GM19193 (cell line): ENCODE data around the gene EFNA1.

Experiments
- POLR2A ChIP-seq: IDR thresholded peaks from 4 replicates; pipeline ENCODE4 v1.6.1; 2011; ENCODE audit not compliant: insufficient read depth, insufficient read length; ENCODE audit errors: extremely low read depth

EFNA1 gene

GRCh38 chr1:155085504-155086127 is 42.1 kb upstream of the EFNA1 start:
- no peak for TF ChIP-seq POLR2A

GRCh38 chr1:155086128-155086741 is 41.4 kb upstream of the EFNA1 start:
- TF ChIP-seq POLR2A, result no peak

- no peak for TF ChIP-seq POLR2A
These were observed 40.7 kb upstream of the EFNA1 start for GRCh38 chr1:155086856-155087535.

GRCh38 chr1:155091071-155092051 is 36.3 kb upstream of the EFNA1 start:
- no peak for TF ChIP-seq POLR2A

- TF ChIP-seq POLR2A, result no peak
These were observed 35.5 kb upstream of the EFNA1 start for GRCh38 chr1:155092131-155092530.

- no peak for TF ChIP-seq POLR2A
These were observed 35.0 kb upstream of the EFNA1 start for GRCh38 chr1:155092641-155093040.

- TF ChIP-seq POLR2A, result no peak
These were observed 33.6 kb upstream of the EFNA1 start for GRCh38 chr1:155093911-155094621.

- no peak for TF ChIP-seq POLR2A
These were observed 33.1 kb upstream of the EFNA1 start for GRCh38 chr1:155094622-155094948.

- TF ChIP-seq POLR2A, result no peak
These were observed 28.3 kb upstream of the EFNA1 start for GRCh38 chr1:155099331-155099730.

GRCh38 chr1:155103325-155103724 is 24.4 kb upstream of the EFNA1 start:
- no peak for TF ChIP-seq POLR2A

GRCh38 chr1:155104605-155105534 is 22.8 kb upstream of the EFNA1 start:
- TF ChIP-seq POLR2A, result no peak

- no peak for TF ChIP-seq POLR2A
These were observed 22.1 kb upstream of the EFNA1 start for GRCh38 chr1:155105604-155106011.

GRCh38 chr1:155106862-155107261 is 20.8 kb upstream of the EFNA1 start:
- TF ChIP-seq POLR2A, result no peak
